Gastroesophageal sphincter (tissue), 3 donors: Measurements from ENCODE around the gene SLC17A3.

ENCODE experiments used
- CTCF ChIP-seq, 4 experiments: fragments of 200-600 bp in 2 of 4; fragments of 450-650 bp in 2 of 4; sonication (generic) in 1 of 4; IDR thresholded peaks; one replicate each; pipeline ENCODE4 v1.5.1; 2017 to 2019; ENCODE audit warnings: antibody characterized with exemption in 4 of 4, mild to moderate bottlenecking in 2 of 4, moderate library complexity in 2 of 4
- EP300 ChIP-seq: sonication (generic); formaldehyde crosslinking; IDR thresholded peaks from one replicate; pipeline ENCODE4 v1.6.1; 2017; ENCODE audit warnings: antibody characterized with exemption, mild to moderate bottlenecking
- POLR2A ChIP-seq, 2 donors: fragments of 450-650 bp; IDR thresholded peaks; one replicate each; pipeline ENCODE4 v1.6.1; 2017; ENCODE audit warnings: antibody characterized with exemption in 2 of 2, mild to moderate bottlenecking in 2 of 2, moderate library complexity in 1 of 2
- POLR2AphosphoS5 ChIP-seq: sonication (generic); formaldehyde crosslinking; IDR thresholded peaks from one replicate; pipeline ENCODE4 v1.6.1; 2017; ENCODE audit warnings: antibody characterized with exemption

- TF ChIP-seq CTCF (IDR thresholded peaks at IDR 0.05) (no peak), EP300 (no peak), POLR2AphosphoS5 (no peak), POLR2A (IDR thresholded peaks at IDR 0.05) (no peak)
These were observed 39.7 kb upstream of the SLC17A3 start for GRCh38 chr6:25913741-25914140.
